ENCODE results near the gene OIT3.
A peak's percentile ranks its signal among the peaks of the same experiment; 100 is the strongest.
"Not testable (repeated sequence)": the region's sequence is repeated elsewhere in the genome, so short reads cannot be mapped to it uniquely, and the experiment has no call there.

The OIT3 gene

DNA sequence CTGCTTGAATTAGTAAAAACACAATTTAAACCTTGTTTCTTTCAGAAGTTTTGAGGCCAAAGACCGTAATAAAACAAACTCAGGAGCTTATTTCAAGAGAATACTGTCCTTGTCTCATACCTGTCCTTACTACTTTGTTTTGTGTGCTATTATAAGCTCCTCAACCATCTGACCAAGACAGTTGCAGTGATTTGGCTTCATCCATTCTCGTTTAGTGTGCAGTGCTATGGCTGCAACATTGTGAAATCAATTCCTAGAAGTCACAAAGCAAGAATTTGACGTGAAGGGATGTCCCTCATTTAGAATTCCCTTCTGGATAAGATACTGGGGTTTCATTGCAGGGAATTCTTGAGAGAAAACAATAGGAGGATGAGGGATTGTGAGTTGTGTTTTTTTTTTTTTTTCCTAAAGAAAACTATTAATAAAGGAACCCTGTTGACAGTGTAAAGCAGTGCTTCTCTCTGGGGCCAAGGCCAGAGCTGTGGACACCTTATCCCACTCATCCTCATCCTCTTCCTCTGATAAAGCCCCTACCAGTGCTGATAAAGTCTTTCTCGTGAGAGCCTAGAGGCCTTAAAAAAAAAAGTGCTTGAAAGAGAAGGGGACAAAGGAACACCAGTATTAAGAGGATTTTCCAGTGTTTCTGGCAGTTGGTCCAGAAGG, at the start of gene OIT3:
Gene OIT3 (plus strand): TSS at position 604 of the 663 bp plus-strand sequence. CDS start 60 bp downstream, outside the sequence.
- DNase-seq = no peak

DNA sequence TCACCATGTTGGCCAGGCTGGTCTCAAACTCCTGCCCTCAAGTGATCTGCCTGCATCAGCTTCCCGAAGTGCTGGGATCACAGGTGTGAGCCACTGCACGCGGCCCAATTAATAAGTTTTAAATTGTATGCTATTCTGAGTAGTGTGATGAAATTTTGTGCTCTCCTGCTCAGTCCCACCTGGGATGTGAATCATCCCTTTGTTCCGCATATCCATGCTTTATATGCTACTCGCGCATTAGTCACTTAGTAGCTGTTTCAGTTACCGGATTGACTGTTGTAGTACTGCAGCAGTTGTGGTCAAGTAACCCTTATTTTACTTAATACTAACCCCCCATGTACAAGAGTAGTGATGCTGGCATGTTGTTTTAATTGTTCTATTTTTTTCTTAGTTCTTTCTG, 47.3 kb upstream of the OIT3 start:
- no peak for DNase-seq

DNA sequence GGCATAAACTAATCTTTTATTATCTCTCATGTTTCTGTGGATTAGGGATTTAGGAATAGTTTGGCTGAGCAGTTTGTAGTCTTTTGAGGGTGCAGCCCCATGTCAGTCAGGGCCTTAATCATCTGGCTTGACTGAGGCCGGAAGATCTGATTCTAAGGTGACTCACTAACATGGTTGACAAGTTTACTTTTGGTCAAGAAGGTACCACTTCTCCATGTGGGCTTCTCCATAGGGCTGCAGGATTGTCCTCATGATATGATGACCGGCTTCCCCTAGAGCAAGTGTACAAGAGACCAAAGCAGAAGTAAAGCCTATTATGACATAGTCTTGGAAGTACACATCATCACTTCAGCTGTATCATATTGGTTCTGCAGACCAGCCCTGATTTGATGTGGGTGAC, 45.9 kb upstream of the OIT3 start:
- no peak for DNase-seq

DNA sequence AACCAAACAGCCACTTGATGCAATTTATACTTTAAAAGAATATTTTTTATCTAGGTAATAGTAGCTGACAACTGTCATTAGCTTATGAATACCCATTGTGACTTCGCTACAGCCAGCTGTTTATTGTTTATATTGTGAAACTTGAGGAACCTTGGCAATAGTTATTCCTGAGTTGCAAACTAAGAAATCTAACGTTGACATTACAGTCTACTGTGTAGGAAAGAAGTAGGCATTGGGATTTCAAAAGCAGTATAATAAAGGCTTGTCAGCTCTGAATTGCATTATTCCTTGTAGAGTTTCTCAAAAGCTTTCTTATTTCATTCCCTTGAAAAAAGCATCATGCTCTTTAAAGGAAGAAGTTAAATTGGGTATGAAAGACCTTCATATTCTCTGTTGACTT, 42.7 kb upstream of the OIT3 start:
- no peak for DNase-seq

DNA sequence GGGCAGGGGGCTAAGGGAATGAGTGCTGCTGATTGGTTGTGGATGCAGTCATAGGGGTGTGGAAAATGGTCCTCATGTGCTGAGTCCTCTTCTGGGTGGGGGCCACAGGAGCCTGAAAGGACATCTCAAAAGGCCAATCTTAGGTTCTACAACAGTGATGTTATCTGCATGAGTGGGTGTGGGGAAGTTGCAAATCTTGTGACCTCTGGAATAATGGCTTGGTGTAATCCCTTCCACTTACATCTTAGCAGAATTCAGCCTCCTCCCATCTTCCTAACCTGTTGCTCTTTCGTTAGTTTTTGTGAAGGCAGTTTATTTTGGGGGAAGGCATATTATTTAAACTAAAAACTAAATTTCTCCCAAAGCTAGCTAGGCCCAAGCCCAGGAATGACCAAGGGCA, 42.0 kb upstream of the OIT3 start:
- no peak for DNase-seq

DNA sequence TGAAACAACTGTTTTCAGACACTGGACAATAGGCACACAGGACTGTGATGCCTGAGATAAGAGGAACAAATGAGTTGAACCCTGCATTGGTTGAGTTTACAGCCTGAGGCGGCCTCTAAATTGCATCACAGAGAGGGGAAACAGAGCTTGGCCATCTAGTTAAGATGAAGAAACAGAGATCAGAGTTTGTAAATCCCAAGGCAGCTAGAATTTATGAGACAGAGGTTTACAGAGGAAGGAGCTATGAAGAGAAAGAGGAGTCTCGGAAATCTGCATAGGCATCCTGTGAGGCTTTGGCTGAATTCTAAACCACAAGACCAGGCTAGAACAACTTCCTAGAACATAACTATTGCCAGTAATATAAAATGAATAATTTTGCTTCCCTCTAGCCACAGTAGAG, 41.0 kb upstream of the OIT3 start:
- DNase-seq = no peak

DNA sequence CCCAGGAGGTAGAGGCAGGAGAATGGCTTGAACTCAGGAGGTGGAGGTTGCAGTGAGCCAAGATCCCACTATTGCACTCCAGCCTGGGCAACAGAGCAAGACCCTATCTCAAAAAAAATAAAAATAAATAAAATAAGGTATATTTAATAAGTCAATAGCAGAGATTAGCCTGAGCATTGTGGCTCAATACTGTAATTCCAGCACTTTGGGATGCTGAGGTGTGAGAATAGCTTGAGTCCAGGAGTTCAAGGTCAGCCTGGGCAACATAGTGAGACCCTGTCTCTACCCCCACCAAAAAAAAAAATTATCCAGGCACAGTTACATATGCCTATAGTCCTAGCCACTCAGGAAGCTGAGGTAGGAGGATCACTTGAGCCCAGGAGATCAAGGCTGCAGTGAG, 38.4 kb upstream of the OIT3 start:
- DNase-seq = no peak

DNA sequence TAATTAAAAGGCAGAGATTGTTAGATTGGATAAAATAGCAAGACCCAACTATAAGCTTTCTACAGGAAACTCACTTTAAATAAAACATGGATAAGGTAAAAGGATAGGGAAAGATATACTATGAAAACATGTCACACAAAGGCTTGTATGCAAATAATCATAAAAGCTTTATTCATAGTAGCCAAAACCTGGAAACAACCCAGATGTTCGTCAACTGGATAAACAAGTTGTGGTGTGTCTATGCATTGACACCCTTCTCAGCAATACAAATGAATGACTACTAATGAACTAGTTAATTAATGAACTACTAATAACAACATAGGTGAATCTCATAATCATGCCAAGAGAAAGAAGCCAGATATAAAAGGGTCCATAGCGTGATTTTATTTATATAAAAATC, 37.7 kb upstream of the OIT3 start:
- DNase-seq = no peak

DNA sequence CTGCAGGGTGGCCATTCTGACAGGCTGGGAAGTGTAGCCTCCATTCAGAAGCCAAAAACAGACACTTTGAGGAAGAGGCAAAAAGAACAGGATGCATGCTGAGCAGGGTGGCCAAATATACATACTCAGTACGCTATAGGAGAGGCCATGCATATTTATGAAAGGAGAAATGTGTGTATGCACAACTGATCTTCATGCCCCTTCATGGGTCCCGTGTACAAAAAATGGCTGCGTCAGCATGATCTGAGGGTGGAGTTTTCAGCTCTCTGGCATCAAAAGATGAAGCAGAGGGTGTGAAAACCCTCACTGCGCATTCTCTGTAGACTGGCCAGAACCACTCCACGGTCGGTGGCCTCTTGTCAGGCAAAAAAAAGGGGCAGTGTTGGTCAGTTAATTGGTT, 35.5 kb upstream of the OIT3 start:
- DNase-seq = no peak

DNA sequence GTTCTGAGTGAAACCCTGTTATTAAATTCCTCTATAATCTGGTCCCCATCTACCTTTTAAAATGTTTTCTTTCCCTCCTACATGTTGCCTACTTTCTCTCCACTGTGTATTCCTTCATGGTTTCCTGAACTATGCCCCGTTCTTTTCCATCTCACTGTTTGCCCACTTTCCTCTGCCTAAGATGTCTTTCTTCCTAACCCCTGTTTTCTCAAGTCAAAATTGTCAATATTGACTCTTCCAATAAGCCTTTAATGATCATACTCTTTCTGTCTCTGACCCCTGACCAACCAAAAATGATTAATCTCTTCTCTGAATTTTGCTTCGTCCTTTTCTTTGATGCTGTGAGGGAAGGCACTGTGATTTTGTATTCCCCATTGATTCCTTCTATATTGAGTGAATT, 30.6 kb upstream of the OIT3 start:
- DNase-seq = no peak

DNA sequence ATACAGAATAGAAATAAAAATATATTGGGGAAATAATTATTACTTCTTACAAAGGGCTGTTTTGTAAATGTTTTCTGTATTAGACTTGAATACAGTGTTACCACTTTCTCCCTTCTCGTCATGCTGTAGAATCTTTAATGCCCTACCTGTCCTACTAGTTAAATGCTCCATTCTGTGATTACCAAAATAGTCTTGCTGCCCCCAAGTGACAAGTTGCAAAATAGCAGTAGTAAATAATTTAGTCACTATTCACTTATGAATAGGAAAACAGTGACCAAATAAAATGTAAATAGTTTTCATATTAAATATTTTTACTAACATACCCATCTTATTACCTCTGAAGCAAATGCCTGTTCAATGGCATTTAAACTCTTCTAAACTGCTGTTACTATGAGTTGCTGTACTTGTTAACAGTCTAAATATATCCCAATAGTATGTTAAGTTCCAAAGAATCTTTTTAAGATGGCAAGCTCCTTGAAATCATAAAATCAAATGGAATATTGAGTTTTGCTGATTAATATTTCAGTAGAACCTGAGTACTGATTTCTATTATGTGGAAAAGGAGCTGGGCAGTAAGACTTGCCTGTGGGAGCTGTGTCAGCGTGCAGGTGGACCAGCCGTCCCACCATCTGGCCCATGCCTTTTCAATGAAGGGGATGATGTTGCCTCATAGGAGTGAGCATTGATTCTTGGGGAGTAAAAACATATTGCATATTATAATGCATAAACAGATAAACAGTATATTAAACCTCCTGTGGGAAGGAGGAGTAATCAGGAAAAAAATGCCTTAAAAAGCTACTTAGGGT, 18.1 kb upstream of the OIT3 start:
- DNase-seq = peak; percentile 8

DNA sequence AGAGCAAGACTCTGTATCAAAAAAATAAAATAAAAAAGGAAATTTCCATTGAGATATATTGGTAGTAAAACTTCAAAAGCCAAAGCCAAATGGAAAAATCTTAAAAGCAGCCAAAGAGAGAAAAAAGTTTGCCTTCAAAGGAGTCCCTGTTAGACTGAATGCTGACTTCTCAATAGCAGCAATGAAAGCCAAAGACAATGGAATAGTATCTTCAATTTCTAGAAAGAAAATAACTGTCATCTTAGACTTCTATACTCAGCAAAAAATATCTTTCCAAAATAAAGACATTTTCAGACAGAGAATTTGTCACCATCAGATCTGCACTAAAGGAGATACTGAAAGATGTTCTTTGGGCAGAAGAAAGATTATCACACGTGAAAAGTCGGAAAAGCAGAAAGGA, 14.3 kb upstream of the OIT3 start:
- DNase-seq = no peak

DNA sequence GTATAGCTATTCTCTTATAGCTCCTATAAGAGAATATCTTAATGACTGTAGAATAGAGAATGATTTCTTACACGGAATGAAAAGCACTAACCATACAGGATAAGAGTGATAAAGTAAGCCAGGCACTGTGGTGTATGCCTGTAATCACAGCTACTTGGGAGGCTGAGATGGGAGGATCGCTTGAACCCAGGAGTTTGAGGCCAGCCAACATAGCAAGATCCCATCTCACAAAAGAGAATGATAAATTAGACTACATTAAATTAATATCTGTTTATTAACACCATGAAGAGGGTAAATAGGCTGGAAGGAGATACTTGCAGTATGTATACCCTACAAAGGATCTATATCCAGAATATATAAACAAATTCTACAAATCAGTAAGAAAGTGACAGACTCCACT, 12.2 kb upstream of the OIT3 start:
- no peak for DNase-seq

DNA sequence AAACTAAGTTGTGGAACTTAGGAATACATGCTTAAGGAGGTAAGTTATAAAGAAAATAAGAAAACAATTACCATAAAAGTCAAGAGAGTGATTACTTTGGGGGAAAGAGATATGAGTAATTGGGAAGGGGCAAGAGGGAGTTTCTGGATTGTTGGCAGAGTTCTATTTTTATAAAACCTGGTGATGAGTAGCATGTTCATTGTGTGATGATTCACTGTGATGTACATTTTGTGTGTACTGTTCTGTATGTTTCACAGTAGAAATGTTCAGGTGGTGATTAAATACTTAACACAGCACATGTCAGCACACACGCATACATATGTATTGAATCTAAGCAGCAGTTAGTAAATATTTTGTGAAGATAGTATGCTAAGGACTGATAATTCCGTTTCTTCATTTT, 9.7 kb upstream of the OIT3 start:
- no peak for DNase-seq

DNA sequence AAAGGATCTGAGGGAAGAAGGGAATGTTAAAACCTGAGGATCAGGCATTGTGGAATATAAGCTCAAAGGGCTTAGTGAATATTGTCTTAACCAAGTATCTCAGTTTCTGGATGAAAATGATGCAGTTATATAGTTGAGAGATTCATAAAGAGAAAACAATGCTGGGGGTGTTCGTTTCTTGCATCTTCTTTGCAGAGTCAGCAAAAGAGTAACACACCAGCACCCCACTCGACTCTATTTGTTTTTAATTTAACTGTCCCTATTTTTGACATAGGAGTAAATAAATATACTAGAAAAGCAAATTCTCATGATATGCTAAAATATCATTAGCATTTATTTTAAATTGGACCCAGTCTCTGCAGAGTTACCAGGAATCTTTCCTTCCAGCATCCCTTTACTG, 7.6 kb upstream of the OIT3 start:
- no peak for DNase-seq

DNA sequence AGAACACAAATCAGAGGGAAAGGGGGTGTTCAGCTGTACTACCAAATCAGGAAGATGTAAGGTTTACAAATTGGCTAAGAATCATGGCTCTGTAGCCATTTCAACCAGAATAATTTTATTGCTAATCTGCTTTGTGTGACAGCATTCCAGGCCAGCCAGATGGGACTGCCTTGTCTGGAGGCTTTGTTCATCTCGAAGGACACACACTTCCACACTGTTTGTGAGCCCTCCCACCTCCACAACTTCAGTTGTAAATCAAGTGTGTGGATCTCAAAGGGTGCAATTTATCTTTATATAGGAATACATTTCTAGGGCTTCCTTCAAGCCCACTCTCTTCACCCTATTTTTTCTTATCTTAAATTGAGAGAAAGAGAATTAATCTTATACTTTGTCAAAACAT, 6.9 kb upstream of the OIT3 start:
- no peak for DNase-seq

DNA sequence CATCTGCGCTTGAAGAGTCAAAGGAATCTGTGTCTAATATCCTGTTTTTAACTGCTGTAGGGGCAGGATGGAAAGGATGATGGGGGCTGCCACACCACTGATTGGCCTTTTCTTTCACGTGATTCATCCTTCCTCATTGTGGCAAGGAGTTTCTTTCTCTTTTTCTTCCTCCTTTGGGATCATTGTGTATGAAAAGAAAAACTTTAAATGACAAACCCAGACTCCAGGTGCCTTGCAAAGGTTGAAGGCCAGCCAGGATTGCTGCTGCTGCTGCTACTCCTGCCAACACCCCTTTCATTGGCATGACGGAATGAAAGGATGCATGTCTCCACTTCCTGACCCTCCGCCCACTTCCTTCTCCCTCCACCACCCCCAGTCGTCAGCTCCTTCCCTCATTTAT, 6.5 kb upstream of the OIT3 start:
- no peak for DNase-seq

DNA sequence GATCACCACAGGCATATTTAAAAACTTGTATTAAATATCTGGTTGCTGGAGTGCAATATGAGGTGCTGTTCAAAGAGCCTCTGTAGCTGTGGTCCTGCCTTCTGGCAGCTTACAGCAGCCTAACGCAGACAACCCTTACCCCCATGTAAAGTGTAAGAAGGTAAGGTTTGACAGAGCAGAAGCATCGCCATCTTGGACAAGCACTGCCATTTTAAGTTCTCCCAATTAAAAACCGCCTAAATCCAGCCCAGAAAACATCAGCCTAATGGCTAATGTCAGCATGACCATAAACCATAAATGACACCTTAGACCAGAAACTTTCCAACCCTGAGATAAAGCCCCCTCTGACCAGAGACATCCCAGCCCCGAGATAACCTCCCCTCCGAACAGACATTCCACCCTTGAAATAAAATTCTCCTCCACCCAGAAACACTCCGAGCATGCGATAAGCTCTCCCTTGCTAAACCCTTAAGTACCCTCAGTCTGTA, 5.3 kb upstream of the OIT3 start:
- no peak for DNase-seq

DNA sequence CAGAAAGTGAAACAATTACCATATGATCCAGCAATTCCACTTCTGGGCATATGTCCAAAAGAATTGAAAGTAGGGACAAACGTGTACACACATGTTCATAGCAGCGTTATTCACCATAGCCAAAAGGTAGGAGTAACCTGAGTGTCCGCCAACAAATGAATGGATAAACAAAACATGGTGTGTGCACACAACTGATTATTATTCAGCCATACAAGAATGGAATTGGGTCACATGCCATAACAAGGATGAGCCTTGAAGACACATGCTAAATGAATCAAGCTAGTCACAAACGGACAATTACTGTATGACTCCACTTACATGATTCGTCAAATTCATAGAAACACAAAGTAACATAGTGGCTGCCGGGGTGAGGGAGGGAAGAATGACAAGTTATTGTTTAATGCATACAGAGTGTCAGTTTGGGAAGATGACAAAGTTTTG, 4.1 kb upstream of the OIT3 start:
- DNase-seq = no peak

DNA sequence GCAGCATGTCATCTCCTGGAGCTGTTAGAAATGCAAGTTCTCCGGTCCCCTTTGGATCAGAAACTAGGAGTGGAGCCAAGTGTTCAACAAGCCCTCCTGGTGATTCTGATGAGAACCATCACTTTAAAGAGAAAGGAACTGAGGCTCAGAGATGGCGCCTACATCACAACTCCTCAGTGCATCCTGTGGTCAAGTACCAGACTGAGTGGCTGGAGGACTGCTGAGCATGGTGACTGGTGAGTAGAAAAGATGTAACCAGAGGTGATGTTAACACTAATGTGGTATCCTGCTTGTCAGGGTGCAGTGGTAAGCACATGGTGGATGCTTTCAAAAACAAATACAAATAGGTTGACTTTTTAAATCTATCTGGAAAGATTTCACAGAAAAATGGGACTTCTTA, 3.5 kb upstream of the OIT3 start:
- no peak for DNase-seq

DNA sequence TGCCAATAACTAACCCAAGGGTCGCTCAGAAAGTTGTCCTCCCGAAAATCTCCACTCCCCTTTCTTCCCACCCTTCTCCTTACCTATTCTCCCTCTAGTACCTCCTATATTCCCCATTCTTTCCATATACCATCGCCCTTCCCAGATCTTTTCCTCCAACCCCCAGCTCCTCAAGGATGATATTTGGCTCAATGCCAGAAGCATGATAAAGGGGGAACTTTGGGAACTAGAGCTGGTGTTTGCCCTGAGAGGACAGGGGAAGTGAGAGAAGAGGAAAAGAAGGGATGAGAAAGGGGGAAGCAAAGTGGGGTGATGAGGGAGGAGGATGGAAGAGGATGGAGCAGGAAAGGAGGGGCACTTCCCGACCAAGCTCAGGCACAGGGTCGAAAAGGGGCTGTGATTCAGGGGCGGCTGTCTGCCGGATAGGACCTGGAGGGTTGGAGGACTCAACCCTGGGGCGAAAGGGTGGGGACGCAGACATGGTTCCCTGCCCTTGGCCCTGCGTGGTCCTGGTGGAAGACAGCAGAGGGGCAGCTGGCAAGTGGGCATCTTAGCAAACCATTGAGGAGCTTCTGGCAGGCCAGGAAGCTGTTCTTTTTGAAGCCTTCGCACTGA, 1.8 kb downstream of the OIT3 start:
- no peak for DNase-seq

DNA sequence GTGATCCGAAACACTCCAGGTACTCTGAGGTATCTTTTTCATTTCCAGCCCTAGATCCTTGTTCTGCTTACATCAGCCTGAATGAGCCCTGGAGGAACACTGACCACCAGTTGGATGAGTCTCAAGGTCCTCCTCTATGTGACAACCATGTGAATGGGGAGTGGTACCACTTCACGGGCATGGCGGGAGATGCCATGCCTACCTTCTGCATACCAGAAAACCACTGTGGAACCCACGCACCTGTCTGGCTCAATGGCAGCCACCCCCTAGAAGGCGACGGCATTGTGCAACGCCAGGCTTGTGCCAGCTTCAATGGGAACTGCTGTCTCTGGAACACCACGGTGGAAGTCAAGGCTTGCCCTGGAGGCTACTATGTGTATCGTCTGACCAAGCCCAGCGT, 5.1 kb downstream of the OIT3 start:
- DNase-seq = no peak

DNA sequence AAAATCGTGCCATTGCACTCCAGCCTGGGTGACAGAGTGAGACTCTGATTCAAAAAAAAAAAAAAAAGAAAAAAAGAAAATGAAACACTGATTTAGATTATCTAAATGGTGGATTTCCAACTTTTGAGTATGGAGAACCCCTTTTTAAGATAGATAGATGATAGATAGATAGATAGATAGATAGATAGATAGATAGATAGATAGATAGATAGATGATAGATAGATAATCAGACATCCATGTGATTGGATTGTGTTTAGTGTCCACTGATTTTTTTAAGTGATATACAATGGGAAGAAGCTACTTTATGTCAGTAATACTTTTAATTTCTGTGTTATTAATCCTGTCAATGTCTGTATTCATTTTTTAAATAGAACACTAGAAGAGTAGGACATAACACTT, 6.0 kb downstream of the OIT3 start:
- DNase-seq = no peak

DNA sequence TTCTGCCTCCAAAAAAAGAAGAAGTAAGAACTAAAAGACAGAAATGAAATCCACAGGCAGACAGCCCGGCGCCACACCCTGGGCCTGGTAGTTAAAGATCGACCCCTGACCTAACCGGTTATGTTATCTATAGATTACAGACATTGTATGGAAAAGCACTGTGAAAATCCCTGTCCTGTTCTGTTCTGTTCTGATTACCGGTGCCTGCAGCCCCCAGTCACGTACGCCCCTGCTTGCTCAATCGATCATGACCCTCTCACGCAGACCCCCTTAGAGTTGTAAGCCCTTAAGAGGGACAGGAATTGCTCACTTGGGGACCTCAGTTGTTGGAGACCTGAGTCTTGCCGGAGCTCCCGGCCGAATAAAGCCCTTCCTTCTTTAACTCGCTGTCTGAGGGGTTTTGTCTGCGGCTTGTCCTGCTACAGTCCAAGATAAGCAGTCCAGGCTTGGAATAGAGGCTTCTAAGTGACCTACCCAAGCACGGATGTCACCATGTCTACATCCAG, 10.5 kb downstream of the OIT3 start:
- DNase-seq = not testable (repeated sequence)
